IMR-90 (cell line): ENCODE data around the gene CERS5. TPM values are rescaled to one million over a fixed set of nuclear protein-coding genes. Genes with fewer than 3 reads are reported as not detected.

Experiments
- ATAC-seq: fragments of 200-7000 bp; cut with Tn5 transposase; 2 replicates; pipeline ENCODE4 v1.9.1; 2020; ENCODE audit warnings: low read depth, mild to moderate bottlenecking, moderate library complexity
- BruUV-seq: library from RNA; stranded (reverse); fragments of 400-500 nt; replicated peaks from 2 replicates; lab custom pipeline; 2021; lab: Mats Ljungman, UMichigan
- CTCF ChIA-PET: fragments of 300-600 bp; formaldehyde crosslinking; extraction: SDS; loops from one replicate; lab custom pipeline; 2021; ENCODE audit warnings: antibody characterized with exemption; lab: Yijun Ruan, JAX
- POLR2A ChIA-PET: fragments of 300-600 bp; sonication (Branson Sonifier 250); formaldehyde crosslinking; loops from one replicate; lab custom pipeline; 2022; ENCODE audit warnings: antibody characterized with exemption; ENCODE audit not compliant: unreplicated experiment; lab: Charles Lee
- DNase-seq: peaks from one replicate; pipeline ENCODE4 v3.0.0; 2013
- H2AFZ ChIP-seq: replicated peaks from 2 replicates; pipeline ENCODE3; 2013; ENCODE audit warnings: low read length, mild to moderate bottlenecking; ENCODE audit not compliant: poor library complexity
- H2AK5ac ChIP-seq: 2 replicates; pipeline ENCODE4 v1.6.1; 2013; ENCODE audit warnings: low read depth, low read length, inconsistent platforms
- H2AK9ac ChIP-seq: replicated peaks from 2 replicates; pipeline ENCODE3; 2013; ENCODE audit warnings: mild to moderate bottlenecking, low read depth, low read length, moderate library complexity; ENCODE audit not compliant: poor library complexity
- H2BK120ac ChIP-seq: 2 replicates; pipeline ENCODE4 v1.6.1; 2013; ENCODE audit warnings: low read depth, low read length, inconsistent platforms
- H2BK15ac ChIP-seq: 3 replicates; pipeline ENCODE4 v1.6.1; 2013; ENCODE audit warnings: low read depth, low read length, inconsistent platforms
- H2BK20ac ChIP-seq: 2 replicates; pipeline ENCODE4 v1.6.1; 2013; ENCODE audit warnings: low read depth, mild to moderate bottlenecking, inconsistent platforms, low read length, moderate library complexity
- H2BK5ac ChIP-seq: 2 replicates; pipeline ENCODE4 v1.6.1; 2013; ENCODE audit warnings: mild to moderate bottlenecking, low read depth, low read length, inconsistent platforms; ENCODE audit not compliant: poor library complexity, severe bottlenecking
- H3K14ac ChIP-seq: replicated peaks from 2 replicates; pipeline ENCODE4 v1.6.1; 2013; ENCODE audit warnings: low read depth, low read length, inconsistent platforms
- H3K18ac ChIP-seq: 2 replicates; pipeline ENCODE4 v1.6.1; 2013; ENCODE audit warnings: low read depth, low read length, control low read depth
- H3K23ac ChIP-seq: 2 replicates; pipeline ENCODE4 v1.6.1; 2013; ENCODE audit warnings: low read depth, low read length, inconsistent platforms
- H3K27ac ChIP-seq: 2 replicates; pipeline ENCODE4 v1.5.1; 2013; ENCODE audit warnings: mild to moderate bottlenecking, control low read depth, low read length; ENCODE audit not compliant: insufficient read depth
- H3K27me3 ChIP-seq: 2 replicates; pipeline ENCODE4 v1.6.1; 2013; ENCODE audit warnings: low read length; ENCODE audit not compliant: control insufficient read depth, insufficient read depth
- H3K36me3 ChIP-seq: 2 replicates; pipeline ENCODE4 v1.6.1; 2013; ENCODE audit warnings: low read length, mixed read lengths; ENCODE audit not compliant: control insufficient read depth, insufficient read depth
- H3K4ac ChIP-seq: 2 replicates; pipeline ENCODE4 v1.6.1; 2013; ENCODE audit warnings: low read depth, low read length, inconsistent platforms
- H3K4me1 ChIP-seq: 2 replicates; pipeline ENCODE4 v1.6.1; 2013; ENCODE audit warnings: low read length, mixed read lengths; ENCODE audit not compliant: control insufficient read depth, insufficient read depth
- H3K4me2 ChIP-seq: 2 replicates; pipeline ENCODE4 v1.6.1; 2013; ENCODE audit warnings: low read depth, mild to moderate bottlenecking, control low read depth, low read length, moderate library complexity
- H3K4me3 ChIP-seq: 2 replicates; pipeline ENCODE4 v1.5.1; 2013; ENCODE audit warnings: low read depth, mild to moderate bottlenecking, control low read depth, low read length, moderate library complexity; ENCODE audit not compliant: insufficient read depth
- H3K56ac ChIP-seq: 2 replicates; pipeline ENCODE4 v1.6.1; 2013; ENCODE audit warnings: low read length, inconsistent platforms; ENCODE audit not compliant: insufficient read depth; ENCODE audit errors: extremely low read depth
- H3K79me1 ChIP-seq, 2 experiments: 2 replicates each; pipeline ENCODE4 v1.6.1; 2013; ENCODE audit warnings: low read length in 2 of 2, inconsistent platforms in 1 of 2, low read depth in 1 of 2
- H3K9ac ChIP-seq: 2 replicates; pipeline ENCODE4 v1.6.1; 2013; ENCODE audit warnings: low read depth, low read length, control low read depth
- H3K9me1 ChIP-seq: 2 replicates; pipeline ENCODE4 v1.6.1; 2013; ENCODE audit warnings: low read length, inconsistent platforms; ENCODE audit not compliant: insufficient read depth
- H3K9me3 ChIP-seq: 2 replicates; pipeline ENCODE4 v1.6.1; 2013; ENCODE audit warnings: low read length; ENCODE audit not compliant: control insufficient read depth, insufficient read depth
- H4K20me1 ChIP-seq: 2 replicates; pipeline ENCODE4 v1.6.1; 2013; ENCODE audit warnings: low read length, inconsistent platforms; ENCODE audit not compliant: insufficient read depth
- H4K5ac ChIP-seq: 2 replicates; pipeline ENCODE4 v1.6.1; 2013; ENCODE audit warnings: mild to moderate bottlenecking, low read depth, low read length, control low read depth
- H4K8ac ChIP-seq, 2 experiments: 2 replicates each; pipeline ENCODE4 v1.6.1; 2013; ENCODE audit warnings: low read depth in 2 of 2, low read length in 2 of 2, control low read depth in 1 of 2, inconsistent platforms in 1 of 2
- H4K91ac ChIP-seq: 2 replicates; pipeline ENCODE4 v1.6.1; 2013; ENCODE audit warnings: low read depth, low read length, inconsistent platforms; ENCODE audit not compliant: insufficient read depth
- BHLHE40 ChIP-seq: fragments of 150-350 bp; IDR thresholded peaks from 2 replicates; pipeline ENCODE4 v1.6.1; 2016; ENCODE audit warnings: mild to moderate bottlenecking, low read depth, low read length
- CEBPB ChIP-seq: IDR thresholded peaks from 2 replicates; pipeline ENCODE4 v1.6.1; 2012; ENCODE audit warnings: low read depth, low read length, improper control_type of control experiment
- CHD1 ChIP-seq: IDR thresholded peaks from 2 replicates; pipeline ENCODE4 v1.6.1; 2012; ENCODE audit warnings: low read depth, low read length, improper control_type of control experiment
- FOS ChIP-seq: fragments of 150-350 bp; IDR thresholded peaks from 2 replicates; pipeline ENCODE4 v1.6.1; 2016; ENCODE audit warnings: low read depth, low read length
- MAFK ChIP-seq: IDR thresholded peaks from 2 replicates; pipeline ENCODE4 v1.6.1; 2012; ENCODE audit warnings: low read depth, low read length, improper control_type of control experiment
- MAZ ChIP-seq: IDR thresholded peaks from 2 replicates; pipeline ENCODE4 v1.6.1; 2012; ENCODE audit warnings: low read depth, mild to moderate bottlenecking, low read length, improper control_type of control experiment, moderate library complexity, borderline replicate concordance
- MXI1 ChIP-seq: IDR thresholded peaks from 2 replicates; pipeline ENCODE4 v1.6.1; 2012; ENCODE audit warnings: low read depth, mild to moderate bottlenecking, low read length, moderate library complexity, borderline replicate concordance
- NFE2L2 ChIP-seq: fragments of 150-350 bp; IDR thresholded peaks from 2 replicates; pipeline ENCODE4 v1.6.1; 2016; ENCODE audit warnings: low read depth, mild to moderate bottlenecking, low read length
- POLR2A ChIP-seq: IDR thresholded peaks from 2 replicates; pipeline ENCODE4 v1.6.1; 2012; ENCODE audit warnings: mild to moderate bottlenecking, low read depth, low read length
- RAD21 ChIP-seq: IDR thresholded peaks from 2 replicates; pipeline ENCODE4 v1.6.1; 2012; ENCODE audit warnings: low read length, improper control_type of control experiment
- RCOR1 ChIP-seq: IDR thresholded peaks from 2 replicates; pipeline ENCODE4 v1.6.1; 2012; ENCODE audit warnings: mild to moderate bottlenecking, low read length, improper control_type of control experiment; ENCODE audit not compliant: insufficient replicate concordance
- RFX5 ChIP-seq: IDR thresholded peaks from 2 replicates; pipeline ENCODE4 v1.8.0; 2012; ENCODE audit warnings: low read depth, mild to moderate bottlenecking, low read length, moderate library complexity
- SMC3 ChIP-seq: fragments of 150-350 bp; IDR thresholded peaks from 2 replicates; pipeline ENCODE4 v1.6.1; 2016; ENCODE audit warnings: low read depth, mild to moderate bottlenecking, antibody characterized with exemption, low read length, moderate library complexity
- USF2 ChIP-seq: fragments of 150-350 bp; IDR thresholded peaks from 2 replicates; pipeline ENCODE4 v1.6.1; 2017; ENCODE audit warnings: mild to moderate bottlenecking, antibody characterized with exemption, low read length, low read depth
- WGBS, 2 experiments: methylation state at CpG; one replicate each; pipeline versions ENCODE4 v1.1.5 to v1.1.7; 2013; ENCODE audit warnings: missing lambda C conversion rate in 2 of 2; ENCODE audit not compliant: insufficient read length in 1 of 2; ENCODE audit errors: extremely low coverage in 2 of 2; 5-methylcytosine and 5-hydroxymethylcytosine counted together
- dilution Hi-C: fragments of 300-500 bp; cut with HindIII; formaldehyde crosslinking; loops from one replicate; pipeline ENCODE4 v1.14.3; 2018; ENCODE audit warnings: low sequenced_read_pairs; ENCODE audit not compliant: unreplicated experiment
- in situ Hi-C: fragments of 300-500 bp; cut with MboI; formaldehyde crosslinking; loops from 3 replicates; pipeline ENCODE4 v1.14.3; 2019; ENCODE audit warnings: low sequenced_read_pairs, inconsistent platforms, mixed read lengths
- intact Hi-C: fragments of 100-400 bp; cut with micrococcal nuclease; formaldehyde crosslinking; loops from 2 replicates; pipeline ENCODE4 v1.10.0; 2022
- polyA plus RNA-seq, 3 experiments: library from polyadenylated mRNA; depleted of rRNA; stranded (reverse); fragments of >200 nt; gene quantifications; 2 replicates each; pipeline ENCODE4 v1.2.3, GENCODE V29; 2012; ENCODE audit warnings: low replicate concordance in 1 of 3
- total RNA-seq: library from RNA; depleted of rRNA; stranded (reverse); fragments of >200 nt; gene quantifications from 2 replicates; pipeline ENCODE4 v1.2.3, GENCODE V29; 2012
- TF ChIP-seq, protein P1 (sequence below): fragments of 150-350 bp; IDR thresholded peaks from 2 replicates; pipeline ENCODE4 v1.6.1; 2016; ENCODE audit warnings: low read depth, mild to moderate bottlenecking, low read length, moderate library complexity, borderline replicate concordance
- TF ChIP-seq, protein P2 (sequence below): conservative IDR thresholded peaks from 2 replicates; pipeline ENCODE4 v1.5.1; 2012; ENCODE audit warnings: mild to moderate bottlenecking, low read depth, low read length, improper control_type of control experiment

Gene CERS5
- total and polyA plus RNA-seq, 2 of the 4 experiments (the other 2 are of a cell fraction), result 40.3 to 60.3 TPM

GRCh38 chr12:50127546-50127945 is 39.6 kb downstream of the CERS5 start:
- Histone ChIP-seq H3K79me1 (peaks cover 4 to 49% of the 10 kb centered on the region in 2 experiments), H2BK15ac (no peak overlapping the region), H4K91ac (no peak overlapping the region), H4K8ac (no peak overlapping the region), H3K9me1 (no peaks in the 10 kb centered on the region; the same call in 1 of the 2 replicates), H3K4ac (no peak overlapping the region), H3K18ac (no peak overlapping the region), H3K4me1 (no peaks in the 10 kb centered on the region), H2AK5ac (no peak overlapping the region), H2BK20ac (no peak overlapping the region), H4K20me1 (peaks cover 5% of the 10 kb centered on the region; the same call in 1 of the 2 replicates), H3K9ac (no peak overlapping the region), H3K27me3 (no peaks in the 10 kb centered on the region), H2BK120ac (no peak overlapping the region), H3K27ac (no peak overlapping the region), H2BK5ac (no peak overlapping the region), H3K4me2 (no peak overlapping the region), H2AK9ac (no peak overlapping the region), H3K23ac (no peak overlapping the region), H3K36me3 (peaks cover 33% of the 10 kb centered on the region), H3K56ac (no peak overlapping the region), H4K5ac (no peak overlapping the region), H3K9me3 (no peaks in the 10 kb centered on the region), H3K14ac (no peak overlapping the region), H3K4me3 (no peak overlapping the region), H2AFZ (no peak overlapping the region)
- in situ Hi-C loops, result no loop called here
- ChIA-PET POLR2A (no interaction called here), CTCF (no interaction called here)
- ATAC-seq, result no peak
- no CpG with 5 or more reads among the region's 2 CpGs for WGBS, 2 experiments
- TF ChIP-seq MAFK (no peak), CEBPB (no peak), BHLHE40 (no peak), FOS (no peak), RAD21 (no peak), MXI1 (no peak), SMC3 (no peak), MAZ (no peak), USF2 (no peak), CHD1 (no peak), RFX5 (no peak), RCOR1 (no peak), POLR2A (no peak), NFE2L2 (no peak)
- TF ChIP-seq, protein P1, sequence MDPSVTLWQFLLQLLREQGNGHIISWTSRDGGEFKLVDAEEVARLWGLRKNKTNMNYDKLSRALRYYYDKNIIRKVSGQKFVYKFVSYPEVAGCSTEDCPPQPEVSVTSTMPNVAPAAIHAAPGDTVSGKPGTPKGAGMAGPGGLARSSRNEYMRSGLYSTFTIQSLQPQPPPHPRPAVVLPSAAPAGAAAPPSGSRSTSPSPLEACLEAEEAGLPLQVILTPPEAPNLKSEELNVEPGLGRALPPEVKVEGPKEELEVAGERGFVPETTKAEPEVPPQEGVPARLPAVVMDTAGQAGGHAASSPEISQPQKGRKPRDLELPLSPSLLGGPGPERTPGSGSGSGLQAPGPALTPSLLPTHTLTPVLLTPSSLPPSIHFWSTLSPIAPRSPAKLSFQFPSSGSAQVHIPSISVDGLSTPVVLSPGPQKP, result no peak
- TF ChIP-seq, protein P2, sequence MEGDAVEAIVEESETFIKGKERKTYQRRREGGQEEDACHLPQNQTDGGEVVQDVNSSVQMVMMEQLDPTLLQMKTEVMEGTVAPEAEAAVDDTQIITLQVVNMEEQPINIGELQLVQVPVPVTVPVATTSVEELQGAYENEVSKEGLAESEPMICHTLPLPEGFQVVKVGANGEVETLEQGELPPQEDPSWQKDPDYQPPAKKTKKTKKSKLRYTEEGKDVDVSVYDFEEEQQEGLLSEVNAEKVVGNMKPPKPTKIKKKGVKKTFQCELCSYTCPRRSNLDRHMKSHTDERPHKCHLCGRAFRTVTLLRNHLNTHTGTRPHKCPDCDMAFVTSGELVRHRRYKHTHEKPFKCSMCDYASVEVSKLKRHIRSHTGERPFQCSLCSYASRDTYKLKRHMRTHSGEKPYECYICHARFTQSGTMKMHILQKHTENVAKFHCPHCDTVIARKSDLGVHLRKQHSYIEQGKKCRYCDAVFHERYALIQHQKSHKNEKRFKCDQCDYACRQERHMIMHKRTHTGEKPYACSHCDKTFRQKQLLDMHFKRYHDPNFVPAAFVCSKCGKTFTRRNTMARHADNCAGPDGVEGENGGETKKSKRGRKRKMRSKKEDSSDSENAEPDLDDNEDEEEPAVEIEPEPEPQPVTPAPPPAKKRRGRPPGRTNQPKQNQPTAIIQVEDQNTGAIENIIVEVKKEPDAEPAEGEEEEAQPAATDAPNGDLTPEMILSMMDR, result no peak
- DNase-seq, result no peak
- intact Hi-C loops, result no loop called here
- dilution Hi-C loops, result no loop called here
- no TSS peak for BruUV-seq
